Spinal cord (tissue), 10 donors: Measurements from ENCODE around the gene FAM193A. TPM values are rescaled to one million over a fixed set of nuclear protein-coding genes. Genes with fewer than 3 reads are reported as not detected.
"Not testable (repeated sequence)": the region's sequence is repeated elsewhere in the genome, so short reads cannot be mapped to it uniquely, and the experiment has no call there.

ENCODE experiments used
- DNase-seq, 6 donors: peaks; one replicate each; pipeline versions ENCODE4 v3.0.0 to v3.0.0-alpha.2; 2013 to 2015; ENCODE audit warnings: low spot score in 6 of 6, low read depth in 4 of 6
- H3K27ac ChIP-seq: one replicate; pipeline ENCODE4 v1.5.1; 2013; ENCODE audit warnings: low read depth, low read length, control low read depth
- H3K27me3 ChIP-seq: one replicate; pipeline ENCODE4 v1.6.1; 2013; ENCODE audit warnings: low read length; ENCODE audit not compliant: control insufficient read depth, insufficient read depth
- H3K36me3 ChIP-seq: one replicate; pipeline ENCODE4 v1.6.1; 2013; ENCODE audit warnings: low read length; ENCODE audit not compliant: control insufficient read depth, insufficient read depth
- H3K4me1 ChIP-seq: one replicate; pipeline ENCODE4 v1.6.1; 2013; ENCODE audit warnings: low read length; ENCODE audit not compliant: control insufficient read depth, insufficient read depth
- H3K4me3 ChIP-seq: one replicate; pipeline ENCODE4 v1.5.1; 2013; ENCODE audit warnings: low read depth, low read length, control low read depth
- H3K9me3 ChIP-seq: one replicate; pipeline ENCODE4 v1.6.1; 2013; ENCODE audit warnings: low read length; ENCODE audit not compliant: control insufficient read depth, insufficient read depth
- WGBS: methylation state at CpG from one replicate; pipeline ENCODE4 v1.1.5; 2013; ENCODE audit warnings: missing lambda C conversion rate; ENCODE audit not compliant: insufficient coverage; 5-methylcytosine and 5-hydroxymethylcytosine counted together
- polyA plus RNA-seq, 2 donors: library from polyadenylated mRNA; unstranded; fragments of 120-200 nt; gene quantifications; one replicate each; pipeline ENCODE4 v1.2.1, GENCODE V29; 2013; ENCODE audit not compliant: insufficient read length in 2 of 2
- total RNA-seq, 2 donors: library from RNA; depleted of rRNA in 1 of 2; stranded (reverse); fragments of 120-200 nt in 1 of 2; fragments of >200 nt in 1 of 2; gene quantifications; one replicate each; pipeline versions ENCODE4 v1.2.3 to v1.2.4, GENCODE V29; 2013 to 2014
- donor health status: healthy.

The FAM193A gene
- total and polyA plus RNA-seq, 4 donors = 16.2 to 35.1 (median 28.9) TPM

- H3K27me3 ChIP-seq = no peaks in the 10 kb centered on the region
- H3K4me1 ChIP-seq = peaks cover 5% of the 10 kb centered on the region
- no peak overlapping the region for H3K4me3 ChIP-seq
- peaks cover 10% of the 10 kb centered on the region for H3K36me3 ChIP-seq
- WGBS = no CpG with 5 or more reads among the region's 8 CpGs
- H3K27ac ChIP-seq = no peak overlapping the region
- DNase-seq = no peak
- no peaks in the 10 kb centered on the region for H3K9me3 ChIP-seq
These were observed 83.0 kb downstream of the FAM193A start for GRCh38 chr4:2619459-2619858.

- H3K27me3 ChIP-seq = no peaks in the 10 kb centered on the region
- 93% methylated on average over 6 of the region's 7 CpGs for WGBS
- DNase-seq = no peak
- H3K4me1 ChIP-seq = peaks cover 16% of the 10 kb centered on the region
- peaks cover 22% of the 10 kb centered on the region for H3K36me3 ChIP-seq
- no peak overlapping the region for H3K27ac ChIP-seq
- no peak overlapping the region for H3K4me3 ChIP-seq
- no peaks in the 10 kb centered on the region for H3K9me3 ChIP-seq
These were observed 85.0 kb downstream of the FAM193A start for GRCh38 chr4:2621419-2621818.

- Histone ChIP-seq H3K9me3 (no peaks in the 10 kb centered on the region), H3K36me3 (peaks cover 34% of the 10 kb centered on the region), H3K27ac (no peak overlapping the region), H3K4me3 (no peak overlapping the region), H3K4me1 (peaks cover 16% of the 10 kb centered on the region), H3K27me3 (no peaks in the 10 kb centered on the region)
- DNase-seq = no peak
- 89% methylated on average over 6 of the region's 6 CpGs for WGBS
These were observed 87.0 kb downstream of the FAM193A start for GRCh38 chr4:2623442-2623841.

GRCh38 chr4:2624782-2625530, 88.5 kb downstream of the FAM193A start:
- Histone ChIP-seq H3K9me3 (no peaks in the 10 kb centered on the region), H3K4me1 (peaks cover 16% of the 10 kb centered on the region), H3K4me3 (no peak overlapping the region), H3K36me3 (peaks cover 42% of the 10 kb centered on the region), H3K27ac (no peak overlapping the region), H3K27me3 (no peaks in the 10 kb centered on the region)
- DNase-seq = no peak
- WGBS = 55% methylated on average over 15 of the region's 22 CpGs

GRCh38 chr4:2626231-2626630, 89.8 kb downstream of the FAM193A start:
- peaks cover 53% of the 10 kb centered on the region for H3K36me3 ChIP-seq
- 91% methylated on average over 10 of the region's 10 CpGs for WGBS
- peaks cover 16% of the 10 kb centered on the region for H3K4me1 ChIP-seq
- DNase-seq = no peak
- H3K4me3 ChIP-seq = no peak overlapping the region
- H3K27ac ChIP-seq = no peak overlapping the region
- H3K9me3 ChIP-seq = no peaks in the 10 kb centered on the region
- H3K27me3 ChIP-seq = no peaks in the 10 kb centered on the region

- Histone ChIP-seq H3K36me3 (peaks cover 53% of the 10 kb centered on the region), H3K4me3 (no peak overlapping the region), H3K4me1 (no peaks in the 10 kb centered on the region), H3K9me3 (no peaks in the 10 kb centered on the region), H3K27ac (no peak overlapping the region), H3K27me3 (no peaks in the 10 kb centered on the region)
- 92% methylated on average over 14 of the region's 24 CpGs for WGBS
- DNase-seq = no peak
These were observed 94.3 kb downstream of the FAM193A start for GRCh38 chr4:2630556-2631273.

- peaks cover 46% of the 10 kb centered on the region for H3K36me3 ChIP-seq
- 72% methylated on average over 4 of the region's 5 CpGs for WGBS
- H3K4me3 ChIP-seq = no peak overlapping the region
- no peak for DNase-seq
- no peaks in the 10 kb centered on the region for H3K4me1 ChIP-seq
- no peaks in the 10 kb centered on the region for H3K9me3 ChIP-seq
- H3K27me3 ChIP-seq = no peaks in the 10 kb centered on the region
- no peak overlapping the region for H3K27ac ChIP-seq
These were observed 97.6 kb downstream of the FAM193A start for GRCh38 chr4:2634014-2634413.

- WGBS = no CpG with 5 or more reads among the region's 6 CpGs
- DNase-seq = no peak
- Histone ChIP-seq H3K27me3 (no peaks in the 10 kb centered on the region), H3K4me1 (no peaks in the 10 kb centered on the region), H3K4me3 (no peak overlapping the region), H3K9me3 (no peaks in the 10 kb centered on the region), H3K36me3 (peaks cover 53% of the 10 kb centered on the region), H3K27ac (no peak overlapping the region)
These were observed 99.9 kb downstream of the FAM193A start for GRCh38 chr4:2636331-2636730.

GRCh38 chr4:2636994-2637393, 100.5 kb downstream of the FAM193A start:
- peaks cover 53% of the 10 kb centered on the region for H3K36me3 ChIP-seq

More at GRCh38 chr4:2636994-2637393, 100.5 kb downstream of the FAM193A start:
- H3K27me3 ChIP-seq, H3K4me3 ChIP-seq, H3K9me3 ChIP-seq, H3K4me1 ChIP-seq, DNase-seq, H3K27ac ChIP-seq: not testable (repeated sequence)
- 97% methylated on average over 4 of the region's 5 CpGs for WGBS
